Stimulated activated CD4-positive, alpha-beta T cell treated with anti-CD3 and anti-CD28 coated beads, Interleukin-1b, Interleukin-23, amount 100 ng/mL, for 24 hours (primary cell): ENCODE data around the gene S1PR3.

Source experiments
- DNase-seq, 4 experiments: peaks; one replicate each; pipeline ENCODE4 v3.0.0-alpha.2; 2020; ENCODE audit warnings: low read depth in 4 of 4, low spot score in 1 of 4

The S1PR3 gene

GRCh38 chr9:89008055-89008743 lies 16.9 kb downstream of the S1PR3 start:
- no peak for DNase-seq

- no peak for DNase-seq
Observed at GRCh38 chr9:89008744-89009545, 17.7 kb downstream of the S1PR3 start.

GRCh38 chr9:89009546-89009840 lies 18.2 kb downstream of the S1PR3 start:
- DNase-seq: no peak

GRCh38 chr9:89010056-89010455 lies 18.8 kb downstream of the S1PR3 start:
- DNase-seq: no peak

GRCh38 chr9:89010526-89011111 lies 19.4 kb downstream of the S1PR3 start:
- DNase-seq: no peak

- DNase-seq: no peak
Observed at GRCh38 chr9:89011683-89012082, 20.4 kb downstream of the S1PR3 start.

GRCh38 chr9:89012294-89013042 lies 21.2 kb downstream of the S1PR3 start:
- DNase-seq: no peak

GRCh38 chr9:89013660-89014059 lies 22.4 kb downstream of the S1PR3 start:
- no peak for DNase-seq

GRCh38 chr9:89014153-89014552 lies 22.9 kb downstream of the S1PR3 start:
- no peak for DNase-seq

GRCh38 chr9:89015336-89015735 lies 24.1 kb downstream of the S1PR3 start:
- no peak for DNase-seq

- DNase-seq: no peak
Observed at GRCh38 chr9:89020754-89021153, 29.5 kb downstream of the S1PR3 start.

GRCh38 chr9:89021154-89021803 lies 30.0 kb downstream of the S1PR3 start:
- DNase-seq: no peak

GRCh38 chr9:89022001-89022759 lies 30.9 kb downstream of the S1PR3 start:
- no peak for DNase-seq

- no peak for DNase-seq
Observed at GRCh38 chr9:89022902-89023301, 31.6 kb downstream of the S1PR3 start.

GRCh38 chr9:89023740-89024139 lies 32.5 kb downstream of the S1PR3 start:
- DNase-seq: no peak

- DNase-seq: no peak
Observed at GRCh38 chr9:89024727-89025126, 33.5 kb downstream of the S1PR3 start.

GRCh38 chr9:89025553-89025952 lies 34.3 kb downstream of the S1PR3 start:
- no peak for DNase-seq

GRCh38 chr9:89026876-89027275 lies 35.6 kb downstream of the S1PR3 start:
- no peak for DNase-seq

- no peak for DNase-seq
Observed at GRCh38 chr9:89029788-89030187, 38.5 kb downstream of the S1PR3 start.

- no peak for DNase-seq
Observed at GRCh38 chr9:89032173-89032572, 40.9 kb downstream of the S1PR3 start.

- no peak for DNase-seq
Observed at GRCh38 chr9:89032661-89033060, 41.4 kb downstream of the S1PR3 start.
